HG03175 (cell line): ENCODE measurements around the gene FAM227A.
"Not testable (repeated sequence)": the region's sequence is repeated elsewhere in the genome, so short reads cannot be mapped to it uniquely, and the experiment has no call there.

Source experiments
- ATAC-seq: cut with Tn5 transposase; IDR thresholded peaks from one replicate; pipeline ENCODE4 v1.9.1; 2021; ENCODE audit warnings: mild to moderate bottlenecking, moderate library complexity; ENCODE audit not compliant: unreplicated experiment

Gene FAM227A

DNA sequence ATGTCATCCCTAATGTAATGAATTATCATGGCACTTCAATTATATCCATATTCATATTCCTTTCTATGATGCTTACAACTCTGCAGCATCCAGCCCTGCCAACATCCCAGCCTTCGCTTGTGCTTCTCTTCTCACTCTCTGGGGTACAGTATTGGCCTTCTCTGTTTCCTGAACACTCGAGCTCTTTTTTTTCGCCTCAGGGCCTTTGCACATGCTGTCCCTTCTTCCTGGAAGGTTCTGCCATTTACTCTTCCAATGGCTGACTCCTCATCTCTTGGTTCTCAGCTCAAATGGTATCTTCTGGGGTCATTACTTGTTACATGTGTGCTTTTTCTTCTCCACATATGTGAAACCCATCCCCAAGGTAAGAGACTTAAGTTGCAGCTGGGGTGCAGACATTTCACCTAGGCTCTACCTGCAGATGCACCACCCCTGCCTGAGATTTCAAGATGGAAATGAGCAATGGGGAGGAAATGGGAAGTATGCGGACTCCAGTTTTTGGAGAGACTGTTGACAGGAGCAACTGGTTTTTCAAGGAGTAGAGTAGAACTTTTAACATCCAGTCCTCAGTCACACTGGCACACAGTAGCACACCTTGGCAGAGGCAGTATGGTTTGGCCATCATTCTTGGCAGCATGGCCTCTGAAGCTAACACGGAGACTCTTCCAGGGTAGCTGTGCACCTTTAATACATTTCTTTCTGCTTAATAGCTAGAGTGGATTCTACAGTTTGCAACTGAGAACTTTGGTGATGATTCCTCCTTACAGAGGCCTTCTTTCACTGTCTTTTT, 43.8 kb downstream of the FAM227A start:
- ATAC-seq = no peak

DNA sequence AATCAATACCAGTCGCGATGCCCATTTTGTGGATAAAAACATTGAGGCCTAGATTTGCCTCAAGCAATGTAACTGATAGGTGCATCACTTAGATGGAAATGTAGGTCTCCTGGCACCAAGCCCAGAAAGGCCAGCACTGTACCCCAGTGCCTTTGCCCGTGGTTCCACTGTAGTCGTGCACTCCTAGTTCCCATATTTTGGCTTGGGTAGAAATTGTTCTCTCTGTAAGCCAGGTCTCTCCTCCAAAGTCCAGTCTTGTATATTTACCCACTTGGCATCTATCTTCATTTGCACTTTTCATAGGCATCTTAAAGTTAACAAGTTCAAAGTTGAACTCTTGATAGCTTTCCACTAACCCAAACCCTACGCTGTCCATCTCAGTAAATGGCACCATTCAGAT, 44.6 kb downstream of the FAM227A start:
- ATAC-seq = no peak

DNA sequence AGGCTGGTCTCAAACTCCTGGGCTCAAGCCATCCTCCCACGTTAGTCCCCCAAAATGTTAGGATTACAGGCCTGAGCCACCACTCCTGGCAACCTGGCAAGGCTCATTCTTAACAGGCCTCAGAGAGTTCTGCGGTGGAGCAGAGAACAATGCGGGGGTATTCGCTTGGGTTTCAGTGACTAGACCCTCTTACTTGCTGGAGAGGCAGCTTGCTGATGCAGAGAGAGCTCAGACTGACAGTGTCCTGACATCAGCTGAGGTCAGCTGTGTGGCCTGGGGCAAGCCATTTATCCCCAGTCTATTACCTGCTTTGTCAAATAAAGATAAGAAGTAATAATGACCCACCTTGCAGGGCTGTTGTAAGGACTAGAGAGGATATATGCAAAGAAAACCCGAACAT, 46.0 kb downstream of the FAM227A start:
- ATAC-seq = no peak

DNA sequence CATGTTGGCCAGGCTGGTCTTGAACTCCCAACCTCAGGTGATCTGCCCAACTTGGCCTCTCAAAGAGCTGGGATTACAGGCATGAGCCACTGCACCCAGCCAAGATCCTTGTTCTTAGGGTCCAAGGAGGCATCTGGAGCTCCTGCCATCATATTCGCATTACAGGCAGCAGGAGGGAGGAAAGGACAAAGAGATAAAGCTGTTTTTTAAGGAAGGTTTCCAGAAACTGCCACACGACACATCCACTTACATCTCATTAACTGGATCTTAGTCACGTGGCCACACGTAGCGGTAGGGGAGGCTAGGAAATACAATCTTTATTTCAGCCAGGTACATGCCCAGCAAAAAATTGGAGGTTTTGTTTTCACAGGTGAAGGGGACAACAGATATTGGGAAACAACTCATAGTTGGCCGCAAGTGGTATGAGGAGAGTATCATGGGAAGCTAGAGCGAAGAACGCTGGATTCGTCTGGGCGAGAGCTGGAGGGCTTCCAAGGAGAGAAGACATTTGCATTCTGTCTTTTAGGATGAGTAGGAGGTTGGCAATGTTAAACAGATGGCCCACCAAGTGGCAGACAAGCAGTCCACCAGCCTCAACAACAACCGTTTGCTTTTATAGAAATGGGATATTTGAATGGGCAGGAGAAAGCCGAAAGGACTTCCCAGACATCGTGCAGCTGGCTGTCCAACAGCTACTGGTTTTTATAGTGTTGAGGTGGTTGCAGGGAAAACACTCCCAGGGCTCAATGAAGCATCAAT, 47.0 kb downstream of the FAM227A start:
- no peak for ATAC-seq

DNA sequence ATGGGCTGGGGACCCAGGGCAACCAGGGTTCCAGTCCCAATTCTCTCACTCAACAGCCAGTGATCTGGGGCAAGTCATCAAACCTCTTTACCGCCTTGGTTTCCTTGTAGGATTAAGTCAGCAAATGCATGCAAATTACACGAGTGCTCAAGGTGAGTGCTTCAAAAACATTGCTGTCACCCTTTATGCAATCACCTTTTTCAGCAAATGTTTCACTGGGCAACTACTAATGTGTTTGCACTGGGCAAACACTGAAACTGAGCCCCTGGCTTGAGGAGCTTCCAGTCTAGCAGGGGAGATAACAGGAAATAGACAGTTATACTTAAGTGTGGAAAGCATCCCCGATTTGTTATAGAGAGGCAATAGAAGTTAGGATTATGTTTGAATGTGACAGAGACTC, 48.5 kb downstream of the FAM227A start:
- ATAC-seq = no peak

DNA sequence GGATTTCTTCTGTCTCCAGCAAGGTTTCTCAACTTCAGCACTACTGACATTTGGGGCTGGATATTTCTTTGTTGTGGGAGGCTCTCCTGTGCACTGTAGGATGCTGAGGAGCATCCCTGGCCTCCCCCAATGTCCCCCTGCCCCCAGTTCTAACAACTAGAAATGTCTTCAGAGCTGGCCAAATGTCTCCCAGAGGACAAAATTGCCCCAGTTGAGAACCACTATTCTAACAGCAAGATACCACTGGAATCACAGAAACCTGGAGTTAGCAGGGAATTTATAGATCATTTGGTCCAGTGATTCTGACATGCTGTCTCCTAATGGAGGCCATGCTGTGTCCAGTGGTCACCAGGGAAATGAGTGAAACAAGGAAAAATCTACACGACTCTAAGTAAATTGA, 54.0 kb downstream of the FAM227A start:
- ATAC-seq = no peak

DNA sequence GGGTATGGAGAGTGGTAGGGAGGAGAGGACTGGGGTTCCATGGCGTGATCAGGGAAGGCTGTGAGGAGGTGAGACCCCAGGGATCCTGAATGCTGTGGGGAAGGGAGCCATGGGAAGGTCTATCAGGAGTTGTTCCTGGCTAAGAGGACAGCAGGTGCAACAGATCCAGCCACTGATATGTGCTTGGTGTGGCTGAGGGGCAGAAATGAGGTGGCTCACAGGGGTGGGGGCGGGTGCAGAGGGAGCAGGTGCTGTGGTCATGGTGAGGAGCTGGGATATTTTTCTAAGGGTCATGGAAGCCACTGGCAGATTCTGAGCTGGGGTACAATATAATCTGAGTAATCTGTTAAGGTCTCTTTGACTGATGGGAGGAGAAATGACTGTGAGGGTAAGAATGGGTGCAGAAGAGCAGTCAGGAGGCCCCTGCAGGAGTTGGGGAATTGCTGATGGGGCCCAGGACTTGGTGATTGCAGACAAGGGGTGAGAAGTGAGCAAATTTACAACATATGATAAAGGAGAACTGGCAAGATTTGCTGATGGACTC, 54.9 kb downstream of the FAM227A start:
- no peak for ATAC-seq

DNA sequence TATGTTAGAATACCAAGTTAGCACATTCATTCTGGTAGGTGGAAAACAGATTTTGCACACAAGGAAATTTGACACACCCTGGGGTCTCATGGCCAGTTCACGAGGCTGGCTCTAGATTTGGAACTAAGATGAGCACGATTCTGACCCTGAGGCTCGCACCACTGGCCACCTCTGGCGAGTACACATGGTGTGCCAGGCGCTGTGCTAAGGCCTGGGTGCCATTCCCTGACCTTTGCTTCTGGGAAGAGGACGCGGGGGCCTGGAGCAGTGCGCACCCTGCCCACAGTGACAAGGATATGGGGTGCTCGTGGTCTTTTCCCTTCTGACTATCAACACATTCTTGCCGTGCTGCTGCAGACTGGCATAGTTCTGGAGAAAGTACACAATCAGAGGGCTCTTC, 56.7 kb downstream of the FAM227A start:
- no peak for ATAC-seq

DNA sequence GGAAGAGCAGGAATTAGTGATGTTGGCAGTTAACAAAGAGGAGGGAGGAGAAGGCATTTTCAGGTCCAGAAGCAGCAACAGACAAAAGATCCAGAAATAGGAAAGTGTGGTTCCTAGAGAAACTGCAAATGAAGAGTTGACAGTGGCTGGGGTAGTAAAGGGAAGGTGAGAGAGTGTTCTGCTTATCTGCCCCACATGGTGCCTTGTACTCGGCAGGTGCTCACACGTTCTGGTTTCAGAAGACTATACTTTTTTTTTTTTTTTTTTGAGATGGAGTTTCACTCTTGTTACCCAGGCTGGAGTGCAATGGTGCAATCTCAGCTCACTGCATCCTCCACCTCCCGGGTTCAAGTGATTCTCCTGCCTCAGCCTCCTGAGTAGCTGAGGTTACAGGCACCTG, 73.3 kb downstream of the FAM227A start:
- not testable (repeated sequence) for ATAC-seq

DNA sequence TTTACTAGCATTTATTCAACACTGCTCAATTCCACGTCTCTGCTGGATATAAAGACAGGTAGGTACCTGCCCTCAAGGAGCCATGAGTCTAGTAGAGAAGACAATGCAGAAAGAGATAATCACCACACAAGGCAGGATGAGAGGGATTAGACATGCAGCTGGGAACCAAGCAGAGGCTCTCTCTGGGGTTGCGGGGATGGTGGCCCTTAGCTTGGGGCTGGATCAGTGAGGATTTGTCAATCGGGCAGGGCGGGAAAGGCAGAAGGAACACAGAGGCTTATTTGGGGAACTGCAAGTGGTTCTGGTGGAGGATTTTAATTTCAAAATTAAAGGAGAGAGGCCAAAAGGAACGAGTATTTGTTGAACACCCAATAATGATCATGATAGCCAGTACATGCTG, 77.7 kb downstream of the FAM227A start:
- ATAC-seq = no peak

DNA sequence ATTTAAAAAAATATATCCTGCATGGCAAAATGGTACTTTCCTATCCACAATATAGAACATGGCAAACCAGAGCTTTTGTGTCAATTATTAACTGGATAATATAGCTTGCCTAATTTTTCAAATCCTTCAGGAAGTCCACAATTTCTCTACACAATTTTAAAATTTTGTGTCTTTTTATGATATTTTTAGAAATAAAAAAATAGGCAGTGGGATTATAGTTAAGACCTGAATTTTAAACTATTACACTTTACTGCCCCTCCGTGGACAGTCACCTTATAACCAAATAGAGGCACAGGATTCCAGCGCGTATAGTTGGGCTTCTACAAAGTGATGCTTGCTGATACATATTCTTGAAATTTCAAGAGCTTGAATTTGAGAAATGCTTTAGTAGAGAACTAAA, 84.1 kb downstream of the FAM227A start:
- no peak for ATAC-seq

DNA sequence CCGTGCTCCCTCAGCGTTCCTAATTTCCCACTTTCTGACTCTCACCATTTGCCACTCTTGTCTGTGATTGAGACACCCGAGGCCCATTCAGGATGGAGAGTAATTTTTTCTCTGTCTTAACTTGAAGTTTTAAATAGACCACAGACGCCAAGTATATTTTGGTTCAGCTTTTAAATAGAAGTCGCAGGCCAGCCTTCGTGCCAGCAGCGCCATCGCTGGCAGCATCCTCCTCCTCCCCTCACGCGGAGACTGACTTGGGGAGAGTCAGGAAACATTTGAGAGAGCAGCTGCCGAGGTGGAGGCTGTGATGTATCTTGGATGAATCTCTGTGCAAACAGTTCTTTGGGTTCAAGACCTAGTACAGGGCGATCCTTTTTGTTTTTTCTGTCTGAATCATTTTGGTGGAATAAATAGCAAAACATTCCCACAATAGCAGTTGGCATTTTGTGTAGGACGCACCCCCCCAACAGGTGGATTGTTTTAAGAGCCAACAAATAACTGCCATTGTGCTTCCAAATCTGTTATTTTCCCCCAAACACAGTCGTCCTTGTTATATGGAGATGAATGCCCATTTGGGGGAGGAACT, 85.3 kb downstream of the FAM227A start:
- ATAC-seq = no peak

DNA sequence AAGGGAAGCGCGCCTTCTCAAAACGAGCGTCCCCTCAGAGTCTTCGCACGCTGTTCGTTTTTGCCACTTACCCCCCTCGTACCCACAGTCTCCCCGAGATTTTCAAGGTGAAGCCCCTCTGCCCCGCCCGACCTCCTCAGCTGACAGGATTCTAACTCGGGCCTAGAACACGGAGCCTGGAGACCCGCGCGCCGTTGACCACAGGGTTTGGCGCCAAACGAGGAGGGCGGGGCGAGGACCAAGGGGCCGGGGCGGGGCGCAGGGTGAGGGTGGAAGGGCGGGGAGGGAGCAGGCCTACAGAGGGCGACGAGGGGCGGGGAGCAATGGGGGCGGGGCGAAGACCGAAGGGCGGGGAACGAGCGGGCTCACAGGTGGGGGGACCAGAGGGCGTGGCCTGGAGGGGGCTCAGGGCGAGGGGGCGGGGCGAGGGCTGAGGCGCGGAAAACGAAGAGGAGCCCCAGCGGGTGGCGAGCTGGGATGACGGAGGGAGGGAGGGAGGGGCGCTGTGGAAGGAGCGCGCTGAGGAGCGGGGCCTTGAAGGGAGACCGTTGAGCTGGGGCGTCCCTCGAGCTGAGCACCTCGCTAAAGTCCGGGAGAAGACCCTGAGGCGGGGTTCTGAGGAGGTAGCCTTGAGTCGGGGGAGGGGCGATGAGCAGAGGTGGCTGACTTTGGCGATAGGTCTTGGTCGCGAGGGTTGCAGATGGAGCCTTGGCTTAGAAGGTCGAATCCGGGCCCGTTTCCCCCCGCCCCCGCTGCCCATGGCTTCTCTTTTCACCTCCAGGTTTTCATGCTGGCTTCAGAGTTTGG, 86.0 kb downstream of the FAM227A start, which contains the start of gene DMC1:
TSS of gene DMC1 (minus strand) at position 212 of the 807 bp plus-strand sequence. CDS start 1,927 bp downstream, outside the sequence.
- ATAC-seq = peak; percentile 62

DNA sequence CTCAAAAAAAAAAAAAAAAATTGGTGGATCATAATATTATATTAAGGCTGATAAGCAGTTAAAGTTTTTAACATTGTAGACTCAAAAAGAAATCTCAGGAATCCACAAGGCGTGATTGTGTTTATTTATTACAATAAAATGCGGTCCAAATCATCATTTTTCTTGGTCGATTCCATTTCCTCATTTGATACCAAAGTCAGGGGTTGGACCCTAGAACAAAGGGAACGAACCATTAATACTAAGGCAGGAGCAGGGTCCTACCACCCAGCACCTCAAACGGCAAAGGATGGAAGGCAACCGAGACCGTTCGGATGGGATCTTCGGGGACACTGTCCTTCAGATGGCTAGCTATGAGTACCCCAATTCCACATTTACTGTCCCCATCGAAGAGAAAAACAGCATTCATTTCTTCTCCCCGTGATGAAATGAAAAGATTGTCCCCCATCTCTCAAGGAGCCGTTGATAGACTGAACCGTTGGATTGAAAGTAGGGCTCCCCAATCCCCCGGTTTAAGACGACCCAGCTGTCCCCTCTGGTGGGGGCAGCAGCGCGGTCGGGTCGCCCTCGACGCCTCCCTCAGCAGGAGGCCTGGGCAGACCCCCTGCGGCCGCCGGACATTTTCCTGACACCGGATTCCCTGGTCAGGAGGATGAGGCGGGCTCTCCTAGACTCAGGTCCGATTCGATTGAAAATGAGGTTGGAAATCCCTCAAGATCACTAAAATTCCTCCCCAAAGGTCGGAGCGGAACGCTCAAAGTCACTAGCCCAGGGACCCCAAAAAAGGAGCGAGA, 86.8 kb downstream of the FAM227A start:
- peak; percentile 20 for ATAC-seq

DNA sequence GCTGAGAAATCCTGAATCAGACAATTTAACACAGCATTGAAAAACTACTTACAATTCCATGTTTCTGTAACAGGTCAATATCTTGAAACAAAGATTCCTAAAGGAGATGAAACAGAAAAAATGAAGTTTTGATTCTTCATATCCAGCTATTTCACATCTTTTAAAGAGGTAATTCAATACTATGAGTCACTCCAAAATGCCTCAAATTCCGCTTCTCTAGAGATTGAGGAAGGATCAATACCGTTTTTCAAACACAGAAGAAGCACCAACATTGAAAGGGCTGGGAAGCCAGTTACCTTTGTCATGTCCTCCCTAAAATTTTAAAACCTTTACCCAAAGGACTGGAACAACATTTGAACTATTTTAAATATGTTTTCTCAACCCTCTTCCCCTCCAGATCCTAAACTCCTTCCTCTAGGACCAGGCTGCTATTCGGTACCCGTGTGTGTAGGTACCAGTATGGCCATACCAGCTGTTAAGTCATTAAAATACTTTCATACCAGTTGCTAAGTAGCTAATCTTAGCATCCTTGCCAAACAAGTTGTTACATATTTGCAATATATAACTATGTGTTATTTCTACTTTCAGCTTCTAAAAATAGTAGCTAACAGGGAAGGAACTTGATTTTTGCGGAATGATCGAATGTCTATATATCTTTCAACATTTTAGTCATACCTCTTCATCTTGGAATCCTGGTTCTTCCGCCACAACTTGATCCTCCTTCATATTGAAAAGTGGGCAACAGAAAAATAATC, 88.5 kb downstream of the FAM227A start:
- ATAC-seq = no peak

DNA sequence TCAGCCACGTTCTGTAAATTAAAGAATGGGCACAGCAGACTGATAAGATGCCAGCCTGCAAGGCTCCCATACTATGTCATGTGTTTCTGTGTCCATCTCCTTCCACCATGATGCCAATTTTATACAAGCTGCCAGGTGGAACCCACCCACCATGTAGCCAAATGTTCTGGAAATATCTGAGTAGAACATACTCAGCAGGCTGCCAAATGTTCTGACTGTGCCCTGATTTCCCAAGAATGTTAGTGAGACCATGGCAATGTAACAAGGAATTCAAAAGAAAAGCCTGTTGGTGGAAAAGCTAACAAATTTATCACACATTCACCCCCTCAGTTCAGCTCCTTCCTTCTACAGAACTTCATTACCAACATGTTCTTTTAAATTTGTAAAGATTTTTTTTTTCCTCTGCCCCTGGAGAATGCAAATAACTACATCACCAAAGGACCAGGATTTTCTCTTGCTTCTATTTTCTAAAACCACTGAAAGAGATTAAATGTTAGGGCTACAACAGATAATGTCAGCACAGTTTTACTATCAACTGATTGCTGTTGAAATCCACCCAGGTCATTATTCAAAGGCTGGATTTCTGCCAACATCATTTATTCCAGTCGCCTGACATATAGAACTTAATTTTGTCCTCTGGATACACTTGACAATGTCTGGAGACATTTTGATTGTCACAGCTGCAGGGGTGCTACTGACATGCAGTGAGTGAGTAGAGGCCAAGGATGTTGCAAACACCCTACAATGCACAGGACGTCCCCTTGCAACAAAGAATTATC, 89.3 kb downstream of the FAM227A start:
- no peak for ATAC-seq

DNA sequence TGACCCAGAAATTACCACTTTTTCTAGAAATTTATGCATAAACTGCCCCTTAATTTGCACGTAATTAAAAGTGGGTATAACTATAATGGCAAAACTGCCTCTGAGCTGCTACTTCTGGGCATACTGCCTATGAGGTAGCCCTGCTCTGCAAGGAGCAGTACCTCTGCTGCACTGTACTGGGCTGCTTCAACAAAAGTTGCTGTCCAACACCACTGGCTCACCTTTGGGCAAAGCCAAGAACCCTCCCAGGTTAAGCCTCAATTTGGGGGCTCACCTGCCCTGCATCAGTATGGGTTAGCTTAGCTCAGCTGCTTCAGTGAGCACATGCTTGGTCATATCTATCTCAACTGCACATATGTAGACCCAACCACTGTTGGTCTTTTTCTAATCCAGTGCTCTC, 90.8 kb downstream of the FAM227A start:
- ATAC-seq = no peak

DNA sequence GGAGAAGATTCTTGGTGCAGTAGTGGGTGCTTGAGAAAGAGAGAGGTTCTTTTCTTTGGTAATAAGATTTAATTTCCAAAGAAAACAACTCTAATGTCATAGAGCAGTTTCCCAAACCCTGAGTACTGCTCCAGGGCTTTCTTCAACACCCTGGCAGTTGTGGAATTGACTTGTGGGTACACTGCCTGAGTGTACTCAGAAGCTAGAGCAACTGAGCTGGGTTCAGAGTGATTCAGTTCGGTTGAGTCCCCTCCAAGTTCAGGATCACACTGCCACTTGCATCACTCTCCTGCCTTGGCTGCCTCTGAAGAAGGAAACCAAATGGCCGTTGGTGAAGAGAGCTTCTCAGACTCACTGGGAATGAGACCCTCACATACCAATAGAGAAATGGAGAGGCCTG, 91.5 kb downstream of the FAM227A start:
- no peak for ATAC-seq

DNA sequence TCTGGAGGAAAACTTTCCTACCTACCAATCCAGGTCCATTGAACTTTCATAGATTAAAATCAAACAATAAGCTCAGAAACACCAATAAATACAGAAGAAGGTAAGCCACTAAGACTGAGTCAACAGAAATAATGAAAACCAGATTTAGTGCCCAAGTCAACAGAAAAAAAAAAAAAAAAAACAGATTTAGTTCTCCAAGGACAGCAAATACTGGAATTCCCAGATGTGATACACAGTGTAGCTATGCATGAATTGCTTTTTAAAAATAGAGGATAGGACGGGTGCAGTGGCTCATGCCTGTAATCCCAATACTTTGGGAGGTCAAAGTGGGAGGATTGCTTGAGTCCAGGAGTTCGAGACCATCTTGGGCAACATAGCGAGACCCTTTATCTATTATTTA, 101.9 kb downstream of the FAM227A start:
- ATAC-seq = no peak
